Fibroblast of the aortic adventitia (primary cell): ENCODE data around the gene PIP5K1B. TPM values are rescaled to one million over a fixed set of nuclear protein-coding genes. Genes with fewer than 3 reads are reported as not detected.

Experiments
- DNase-seq: peaks from one replicate; pipeline ENCODE4 v3.0.0-alpha.2; 2010; ENCODE audit warnings: low read depth
- H3K4me3 ChIP-seq: 2 replicates; pipeline ENCODE4 v1.5.1; 2011; ENCODE audit warnings: low read depth, mild to moderate bottlenecking, control low read depth, low read length, moderate library complexity
- CTCF ChIP-seq: IDR thresholded peaks from 2 replicates; pipeline ENCODE4 v1.5.1; 2011; ENCODE audit warnings: mild to moderate bottlenecking, low read length, control low read depth, inconsistent platforms; ENCODE audit not compliant: insufficient read depth
- total RNA-seq: library from RNA; depleted of rRNA; stranded (reverse); fragments of >200 nt; gene quantifications from 2 replicates; pipeline ENCODE4 v1.2.3, GENCODE V29; 2012; ENCODE audit warnings: low replicate concordance

PIP5K1B gene
- total RNA-seq, 1 donor: not detected

DNA sequence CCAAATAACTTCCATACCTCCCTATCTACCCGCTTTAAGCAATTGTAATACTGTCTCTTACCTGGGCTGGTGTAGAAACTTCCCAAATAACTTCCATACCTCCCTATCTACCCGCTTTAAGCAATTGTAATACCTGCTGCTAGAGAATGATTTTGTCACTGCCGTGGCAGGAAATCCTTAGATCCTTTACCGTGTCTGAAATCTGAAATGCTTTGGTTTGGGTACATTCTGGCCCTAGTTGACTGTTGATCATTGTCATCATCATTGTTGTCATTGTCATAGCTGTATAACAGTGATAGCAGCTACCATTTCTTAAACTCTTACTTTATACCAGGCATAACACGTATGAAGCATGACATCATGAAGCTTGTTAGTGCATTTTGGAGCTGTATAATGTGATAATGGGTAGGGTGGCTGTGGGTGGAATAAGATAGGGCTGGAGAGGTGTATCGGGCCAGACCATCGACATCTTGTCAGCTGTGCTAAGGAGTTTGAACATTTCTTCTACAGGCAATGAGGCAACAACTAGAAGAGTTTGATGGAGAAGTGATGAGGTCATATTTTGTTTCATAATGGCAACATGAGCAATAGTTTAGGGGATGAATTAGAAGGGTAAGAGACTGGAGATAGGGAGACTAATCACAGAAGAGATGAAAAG lies 15.7 kb downstream of the PIP5K1B start:
- no peak for TF ChIP-seq CTCF
- DNase-seq: no peak
- no peak overlapping the region for H3K4me3 ChIP-seq

DNA sequence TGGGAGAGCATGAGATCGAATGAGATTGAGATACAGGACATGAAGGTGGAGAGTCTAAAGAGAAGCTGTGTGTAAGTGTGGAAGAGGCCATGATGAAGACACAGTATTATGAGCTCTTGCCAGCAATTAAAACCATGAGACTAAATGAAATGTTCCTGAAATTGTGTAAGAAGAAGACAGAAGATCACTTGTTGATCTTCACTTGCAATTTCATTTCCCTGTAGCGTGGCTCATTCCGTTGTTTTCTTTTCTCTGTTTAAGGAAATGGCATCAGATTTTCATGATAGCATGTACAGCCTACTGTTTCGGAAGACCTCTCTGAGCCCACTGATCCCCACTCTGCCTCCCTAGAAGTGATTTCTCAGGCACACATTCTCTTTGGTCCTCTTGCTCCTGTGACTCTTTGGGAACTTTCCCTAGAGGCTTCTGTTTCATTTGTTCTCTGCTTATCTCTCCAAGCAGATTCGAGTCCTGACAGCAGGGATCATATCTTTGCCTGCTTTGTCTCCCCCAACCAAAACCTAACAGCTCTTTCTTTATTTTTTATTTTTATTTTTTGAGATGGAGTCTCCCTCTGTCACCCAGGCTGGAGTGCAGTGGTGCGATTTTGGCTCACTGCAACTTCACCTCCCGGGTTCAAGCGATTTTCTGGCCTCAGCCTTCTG lies 16.8 kb downstream of the PIP5K1B start:
- no peak for TF ChIP-seq CTCF
- no peak overlapping the region for H3K4me3 ChIP-seq
- DNase-seq: no peak

GRCh38 chr9:68725070-68725469 lies 20.0 kb downstream of the PIP5K1B start:
- no peak overlapping the region for H3K4me3 ChIP-seq
- no peak for TF ChIP-seq CTCF
- DNase-seq: no peak

GRCh38 chr9:68726489-68726888 lies 21.4 kb downstream of the PIP5K1B start:
- TF ChIP-seq CTCF: no peak
- no peak for DNase-seq
- no peak overlapping the region for H3K4me3 ChIP-seq

- TF ChIP-seq CTCF: no peak
- DNase-seq: no peak
- no peak overlapping the region for H3K4me3 ChIP-seq
Measured at GRCh38 chr9:68727636-68728035, 22.6 kb downstream of the PIP5K1B start.

GRCh38 chr9:68728731-68729130 lies 23.7 kb downstream of the PIP5K1B start:
- no peak for DNase-seq
- H3K4me3 ChIP-seq: no peak overlapping the region
- TF ChIP-seq CTCF: no peak
